ENCODE measurements around the gene RNF213.

Gene RNF213

DNA sequence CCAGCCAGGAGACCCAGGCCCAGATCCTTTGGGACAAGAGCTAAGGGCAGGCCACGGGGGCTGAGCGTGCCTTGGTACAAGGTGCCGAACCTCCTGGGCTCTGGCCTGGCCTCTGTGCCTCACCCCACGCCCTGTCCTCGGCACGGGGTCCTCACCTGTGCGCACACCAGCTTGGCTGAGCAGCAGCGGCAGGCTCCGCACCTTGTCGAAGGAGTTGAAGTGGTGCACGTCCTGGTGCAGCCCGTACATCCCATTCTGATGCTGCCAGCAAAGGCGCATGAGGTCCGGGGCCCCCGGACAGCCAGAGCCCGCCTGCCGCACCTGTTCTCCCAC is 45.8 kb upstream of the RNF213 start:
- in situ Hi-C loops (cut with HindIII; ENCODE audit: low sequenced_read_pairs): no loop called here
- TF ChIP-seq, protein P1, sequence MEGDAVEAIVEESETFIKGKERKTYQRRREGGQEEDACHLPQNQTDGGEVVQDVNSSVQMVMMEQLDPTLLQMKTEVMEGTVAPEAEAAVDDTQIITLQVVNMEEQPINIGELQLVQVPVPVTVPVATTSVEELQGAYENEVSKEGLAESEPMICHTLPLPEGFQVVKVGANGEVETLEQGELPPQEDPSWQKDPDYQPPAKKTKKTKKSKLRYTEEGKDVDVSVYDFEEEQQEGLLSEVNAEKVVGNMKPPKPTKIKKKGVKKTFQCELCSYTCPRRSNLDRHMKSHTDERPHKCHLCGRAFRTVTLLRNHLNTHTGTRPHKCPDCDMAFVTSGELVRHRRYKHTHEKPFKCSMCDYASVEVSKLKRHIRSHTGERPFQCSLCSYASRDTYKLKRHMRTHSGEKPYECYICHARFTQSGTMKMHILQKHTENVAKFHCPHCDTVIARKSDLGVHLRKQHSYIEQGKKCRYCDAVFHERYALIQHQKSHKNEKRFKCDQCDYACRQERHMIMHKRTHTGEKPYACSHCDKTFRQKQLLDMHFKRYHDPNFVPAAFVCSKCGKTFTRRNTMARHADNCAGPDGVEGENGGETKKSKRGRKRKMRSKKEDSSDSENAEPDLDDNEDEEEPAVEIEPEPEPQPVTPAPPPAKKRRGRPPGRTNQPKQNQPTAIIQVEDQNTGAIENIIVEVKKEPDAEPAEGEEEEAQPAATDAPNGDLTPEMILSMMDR (IDR thresholded peaks at IDR 0.05; ENCODE audit: low read depth, low read length): no peak
- H3K4me3 ChIP-seq (ENCODE audit: low read depth, low read length): no peak overlapping the region
- no peak for DNase-seq (ENCODE audit: low read depth, low spot score)

DNA sequence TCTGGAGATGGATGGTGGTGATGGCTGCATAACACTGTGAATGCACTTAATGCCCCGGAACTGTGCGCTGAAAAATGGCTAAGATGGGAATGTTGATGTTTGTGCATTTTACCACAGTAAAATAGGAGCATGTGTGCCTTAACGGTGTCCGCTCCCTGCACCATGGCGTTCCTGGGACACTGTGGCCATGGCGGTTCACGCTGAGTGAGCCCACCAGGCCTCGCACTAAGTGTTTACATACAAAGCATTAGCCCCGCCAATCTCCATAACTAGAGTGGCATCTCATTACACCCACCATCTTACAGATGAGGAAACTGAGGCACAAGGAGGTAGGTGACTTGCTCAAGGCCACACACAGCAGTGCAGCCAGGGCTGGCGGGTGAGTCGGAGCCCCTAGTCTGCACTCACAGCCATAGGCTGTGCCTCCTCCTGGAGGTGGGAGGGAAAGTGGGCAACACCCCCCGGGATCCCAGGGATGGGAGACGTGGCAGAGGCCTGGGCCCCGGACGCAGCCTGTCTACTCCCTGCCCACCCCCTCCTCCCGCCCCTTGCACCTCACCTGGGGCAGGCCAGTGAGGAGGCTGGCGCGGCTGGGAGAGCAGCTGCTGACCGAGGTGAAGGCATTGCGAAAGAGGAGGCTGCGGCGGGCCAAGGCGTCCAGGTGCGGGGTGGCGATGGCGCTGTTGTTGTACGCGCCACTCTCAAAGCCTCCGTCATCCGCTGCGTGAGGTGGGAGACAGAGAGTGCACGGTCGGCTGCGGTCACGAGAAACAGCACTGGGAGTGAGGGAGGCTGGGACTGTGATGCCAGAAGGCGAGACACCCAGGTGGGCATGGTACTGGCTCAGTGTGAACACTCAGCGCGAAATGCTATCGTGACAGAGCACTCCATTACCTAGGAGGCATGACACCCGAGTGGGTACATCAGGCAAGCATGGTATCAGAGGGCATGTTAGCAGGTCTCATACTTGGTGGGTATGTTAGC is 43.9 kb upstream of the RNF213 start:
- in situ Hi-C loops (cut with HindIII; ENCODE audit: low sequenced_read_pairs): no loop called here
- TF ChIP-seq, protein P1 (IDR thresholded peaks at IDR 0.05; ENCODE audit: low read depth, low read length): no peak
- H3K4me3 ChIP-seq (ENCODE audit: low read depth, low read length): no peak overlapping the region
- DNase-seq (ENCODE audit: low read depth, low spot score): no peak

DNA sequence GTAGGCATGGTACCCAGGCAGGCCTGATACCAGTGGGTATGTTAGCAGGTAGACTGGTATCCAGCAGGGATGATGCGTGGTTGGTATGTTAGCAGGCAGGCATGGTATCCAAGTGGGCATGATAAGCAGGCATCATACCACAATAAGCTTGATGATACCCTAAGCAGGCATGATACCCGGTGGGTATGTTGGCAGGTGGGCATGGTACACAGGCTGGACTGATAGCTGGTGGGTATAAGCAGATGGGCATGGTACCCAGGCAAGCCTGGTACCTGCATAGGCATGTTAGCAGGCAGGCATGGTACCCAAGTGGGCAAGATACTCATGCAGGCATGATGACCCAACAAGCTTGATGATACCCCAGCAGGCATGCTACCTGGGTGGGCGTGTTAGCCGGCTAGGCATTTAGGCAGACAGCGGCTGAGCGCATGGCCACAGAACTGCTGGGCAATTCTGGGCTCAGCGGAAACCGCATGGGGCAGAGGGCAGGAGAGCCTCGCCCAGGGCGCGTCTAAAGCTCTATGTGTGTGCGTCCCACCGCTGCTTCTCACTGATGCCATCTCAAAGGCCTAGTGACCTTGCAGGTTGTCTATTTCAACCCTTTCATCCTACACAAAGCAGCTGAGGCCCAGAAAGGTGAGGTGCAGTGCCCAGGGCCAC is 42.8 kb upstream of the RNF213 start:
- DNase-seq (ENCODE audit: low read depth, low spot score): no peak
- TF ChIP-seq, protein P1 (IDR thresholded peaks at IDR 0.05; ENCODE audit: low read depth, low read length): no peak
- in situ Hi-C loops (cut with HindIII; ENCODE audit: low sequenced_read_pairs): no loop called here

DNA sequence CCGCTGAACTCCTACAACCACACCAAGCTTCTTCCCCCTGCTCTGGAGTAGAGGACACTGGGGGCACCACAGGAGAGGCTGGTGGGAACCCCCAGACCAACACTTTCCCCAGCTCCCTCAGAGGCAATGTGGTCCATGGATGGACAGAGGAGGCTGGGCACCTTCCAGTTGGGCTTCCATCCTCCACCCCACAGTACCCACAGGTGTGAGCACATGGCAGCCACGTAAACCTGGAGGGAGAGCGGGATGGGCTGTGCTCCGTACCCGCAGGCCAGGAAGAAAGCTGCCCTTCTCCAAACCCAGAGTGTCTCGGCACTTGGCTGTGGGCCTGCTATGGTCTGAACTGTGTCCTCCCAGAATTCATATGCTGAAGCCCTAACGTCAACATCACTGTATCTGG is 42.3 kb upstream of the RNF213 start:
- TF ChIP-seq, protein P1 (IDR thresholded peaks at IDR 0.05; ENCODE audit: low read depth, low read length): no peak
- no peak overlapping the region for H3K4me3 ChIP-seq (ENCODE audit: low read depth, low read length)
- in situ Hi-C loops (cut with HindIII; ENCODE audit: low sequenced_read_pairs): no loop called here
- DNase-seq (ENCODE audit: low read depth, low spot score): no peak

More for the DNA sequence above, 42.8 kb upstream of the RNF213 start:
- H3K4me3 ChIP-seq (ENCODE audit: low read depth, low read length): no peak overlapping the region

DNA sequence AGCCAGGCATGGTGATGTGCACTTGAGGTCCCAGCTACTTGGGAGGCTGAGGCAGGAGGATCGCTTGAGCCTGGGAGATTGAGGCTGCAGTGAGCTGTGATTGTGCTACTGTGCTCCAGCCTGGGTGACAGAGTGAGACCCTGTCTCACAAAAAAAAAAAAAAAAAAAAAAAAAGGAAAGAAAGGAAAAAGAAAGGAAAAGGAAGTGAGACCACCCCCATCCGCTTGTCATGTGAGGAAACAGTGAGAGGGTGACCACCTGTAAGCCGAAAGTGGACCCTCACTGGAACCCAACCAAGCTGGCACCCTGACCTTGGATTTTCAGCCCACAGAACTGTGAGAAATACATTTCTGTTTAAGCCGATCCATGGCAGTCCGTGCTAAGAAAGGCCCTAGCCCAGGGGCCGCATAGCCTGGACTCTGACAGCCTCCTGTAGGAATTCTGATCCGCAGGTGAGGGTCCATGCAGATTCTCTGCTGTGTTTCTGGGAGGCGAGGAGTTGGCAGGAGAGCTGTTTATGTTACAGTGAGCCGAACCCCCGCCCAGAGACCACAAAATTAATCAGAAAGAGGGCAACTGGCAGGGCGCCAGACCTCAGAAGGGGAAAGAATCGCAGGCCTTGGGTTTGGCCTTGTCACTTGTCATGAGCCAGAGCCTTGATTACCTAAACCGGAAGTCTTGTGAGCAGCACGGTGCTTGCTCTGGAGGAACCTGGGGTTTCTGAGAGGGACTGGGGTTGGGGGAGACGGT is 41.5 kb upstream of the RNF213 start:
- in situ Hi-C loops (cut with HindIII; ENCODE audit: low sequenced_read_pairs): no loop called here
- TF ChIP-seq, protein P1 (IDR thresholded peaks at IDR 0.05; ENCODE audit: low read depth, low read length): no peak
- peak overlapping the region; percentile 74 for H3K4me3 ChIP-seq (ENCODE audit: low read depth, low read length)
- DNase-seq (ENCODE audit: low read depth, low spot score): peak; percentile 85

DNA sequence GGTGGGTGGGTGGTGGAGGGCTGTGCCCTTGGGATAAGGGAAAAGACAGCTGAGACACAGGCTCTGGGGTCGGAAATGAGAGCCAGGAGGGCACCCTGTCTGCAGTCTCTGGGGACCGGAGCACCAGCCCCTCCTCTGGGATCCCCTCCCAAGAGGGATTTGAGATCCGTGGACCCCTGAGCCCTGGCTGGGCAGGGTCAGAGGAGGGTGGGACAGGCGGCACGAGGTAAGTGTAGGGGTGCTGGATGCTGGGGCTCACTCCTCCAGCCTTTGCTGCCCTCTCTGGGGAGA is 40.9 kb upstream of the RNF213 start:
- in situ Hi-C loops (cut with HindIII; ENCODE audit: low sequenced_read_pairs): no loop called here
- H3K4me3 ChIP-seq (ENCODE audit: low read depth, low read length): peak overlapping the region; percentile 74
- no peak for DNase-seq (ENCODE audit: low read depth, low spot score)
- TF ChIP-seq, protein P1 (IDR thresholded peaks at IDR 0.05; ENCODE audit: low read depth, low read length): no peak

Data from astrocyte of the spinal cord (primary cell).